Gastrocnemius medialis (tissue), 4 donors: ENCODE measurements around the gene TMEM132D. TPM values are rescaled to one million over a fixed set of nuclear protein-coding genes. Genes with fewer than 3 reads are reported as not detected.

Experiments
- ATAC-seq, 2 donors: fragments of 150-250 bp; one replicate each; pipeline ENCODE4 v1.9.1; 2016
- DNase-seq, 2 donors: peaks; one replicate each; pipeline ENCODE4 v3.0.0-alpha.2; 2019
- H3K27ac ChIP-seq, 4 donors: fragments of 200-600 bp; sonication (generic); 1 replicate in 1 of 4; 2 replicates in 3 of 4; pipeline ENCODE4 v1.5.1; 2016 to 2018; ENCODE audit warnings: mild to moderate bottlenecking in 2 of 4, moderate library complexity in 1 of 4
- H3K27me3 ChIP-seq, 3 donors: fragments of 200-600 bp; sonication (generic) in 2 of 3; 1 replicate in 1 of 3; 2 replicates in 2 of 3; pipeline versions ENCODE4 v1.5.1 to v1.6.0; 2016 to 2019; ENCODE audit warnings: mild to moderate bottlenecking in 1 of 3, moderate library complexity in 1 of 3
- H3K36me3 ChIP-seq, 2 donors: fragments of 200-600 bp; sonication (generic) in 1 of 2; one replicate each; pipeline ENCODE4 v1.5.1; 2017 to 2018
- H3K4me1 ChIP-seq, 2 donors: fragments of 200-600 bp; sonication (generic) in 1 of 2; one replicate each; pipeline ENCODE4 v1.5.1; 2016 to 2017; ENCODE audit warnings: mild to moderate bottlenecking in 2 of 2
- H3K4me3 ChIP-seq, 4 donors: fragments of 200-600 bp; sonication (generic) in 3 of 4; 1 replicate in 1 of 4; 2 replicates in 3 of 4; pipeline ENCODE4 v1.5.1; 2016 to 2019; ENCODE audit warnings: mild to moderate bottlenecking in 2 of 4
- H3K9me3 ChIP-seq, 3 donors: fragments of 200-600 bp; sonication (generic) in 2 of 3; 1 replicate in 1 of 3; 2 replicates in 2 of 3; pipeline ENCODE4 v1.5.1; 2016 to 2019
- POLR2A ChIP-seq, 2 donors: fragments of 450-650 bp; IDR thresholded peaks; one replicate each; pipeline ENCODE4 v1.6.1; 2017; ENCODE audit warnings: antibody characterized with exemption in 2 of 2, mild to moderate bottlenecking in 2 of 2, moderate library complexity in 2 of 2
- in situ Hi-C, 4 donors: fragments of 200-750 bp; cut with MboI; loops; one replicate each; pipeline versions ENCODE4 v1.15.0 to v1.8.0; 2017; ENCODE audit warnings: low sequenced_read_pairs in 4 of 4
- intact Hi-C: fragments of 100-400 bp; cut with DNase I; formaldehyde crosslinking; loops from one replicate; pipeline ENCODE4 v1.15.1; 2023; ENCODE audit warnings: low total_unique reads
- total RNA-seq, 4 donors: library from RNA; depleted of rRNA; stranded (reverse); fragments of >200 nt; gene quantifications; one replicate each; pipeline versions ENCODE4 v1.1.0 to v1.2.3, GENCODE V29; 2016
- TF ChIP-seq, protein P1 (sequence below), 5 experiments: fragments of 450-650 bp in 3 of 5; fragments of 200-600 bp in 2 of 5; sonication (generic) in 2 of 5; IDR thresholded peaks in 4 of 5; conservative IDR thresholded peaks in 1 of 5; 1 replicate in 4 of 5; 2 replicates in 1 of 5; pipeline ENCODE4 v1.5.1; 2016 to 2019; ENCODE audit warnings: antibody characterized with exemption in 5 of 5, mild to moderate bottlenecking in 3 of 5, moderate library complexity in 3 of 5

Gene TMEM132D
- total RNA-seq, 4 donors from 2014 or later: not detected

- H3K27me3 ChIP-seq: no peaks in the 10 kb centered on the region
- no peaks in the 10 kb centered on the region for H3K9me3 ChIP-seq
- H3K4me1 ChIP-seq: no peaks in the 10 kb centered on the region
- no peak overlapping the region for H3K27ac ChIP-seq
- no peak overlapping the region for H3K4me3 ChIP-seq
- no peak for TF ChIP-seq POLR2A (IDR thresholded peaks at IDR 0.05)
- TF ChIP-seq, protein P1, sequence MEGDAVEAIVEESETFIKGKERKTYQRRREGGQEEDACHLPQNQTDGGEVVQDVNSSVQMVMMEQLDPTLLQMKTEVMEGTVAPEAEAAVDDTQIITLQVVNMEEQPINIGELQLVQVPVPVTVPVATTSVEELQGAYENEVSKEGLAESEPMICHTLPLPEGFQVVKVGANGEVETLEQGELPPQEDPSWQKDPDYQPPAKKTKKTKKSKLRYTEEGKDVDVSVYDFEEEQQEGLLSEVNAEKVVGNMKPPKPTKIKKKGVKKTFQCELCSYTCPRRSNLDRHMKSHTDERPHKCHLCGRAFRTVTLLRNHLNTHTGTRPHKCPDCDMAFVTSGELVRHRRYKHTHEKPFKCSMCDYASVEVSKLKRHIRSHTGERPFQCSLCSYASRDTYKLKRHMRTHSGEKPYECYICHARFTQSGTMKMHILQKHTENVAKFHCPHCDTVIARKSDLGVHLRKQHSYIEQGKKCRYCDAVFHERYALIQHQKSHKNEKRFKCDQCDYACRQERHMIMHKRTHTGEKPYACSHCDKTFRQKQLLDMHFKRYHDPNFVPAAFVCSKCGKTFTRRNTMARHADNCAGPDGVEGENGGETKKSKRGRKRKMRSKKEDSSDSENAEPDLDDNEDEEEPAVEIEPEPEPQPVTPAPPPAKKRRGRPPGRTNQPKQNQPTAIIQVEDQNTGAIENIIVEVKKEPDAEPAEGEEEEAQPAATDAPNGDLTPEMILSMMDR (IDR thresholded peaks at IDR 0.05 in 4 of 5, conservative IDR thresholded peaks at IDR 0.05 in 1 of 5): no peak
- ATAC-seq (no peak), DNase-seq (no peak)
- intact Hi-C loops: no loop called here
- H3K36me3 ChIP-seq: no peaks in the 10 kb centered on the region
- in situ Hi-C loops: no loop called here
Measured at GRCh38 chr12:129605666-129606065, 298.2 kb downstream of the TMEM132D start.

- Histone ChIP-seq H3K4me1 (no peaks in the 10 kb centered on the region), H3K27ac (no peak overlapping the region), H3K9me3 (no peaks in the 10 kb centered on the region), H3K27me3 (no peaks in the 10 kb centered on the region), H3K4me3 (no peak overlapping the region), H3K36me3 (no peaks in the 10 kb centered on the region)
- no peak for ATAC-seq
- DNase-seq: no peak
- TF ChIP-seq, protein P1 (IDR thresholded peaks at IDR 0.05 in 4 of 5, conservative IDR thresholded peaks at IDR 0.05 in 1 of 5): no peak
- no peak for TF ChIP-seq POLR2A (IDR thresholded peaks at IDR 0.05)
- intact Hi-C loops: no loop called here
- in situ Hi-C loops: no loop called here
Measured at GRCh38 chr12:129604506-129604905, 299.3 kb downstream of the TMEM132D start.

DNA sequence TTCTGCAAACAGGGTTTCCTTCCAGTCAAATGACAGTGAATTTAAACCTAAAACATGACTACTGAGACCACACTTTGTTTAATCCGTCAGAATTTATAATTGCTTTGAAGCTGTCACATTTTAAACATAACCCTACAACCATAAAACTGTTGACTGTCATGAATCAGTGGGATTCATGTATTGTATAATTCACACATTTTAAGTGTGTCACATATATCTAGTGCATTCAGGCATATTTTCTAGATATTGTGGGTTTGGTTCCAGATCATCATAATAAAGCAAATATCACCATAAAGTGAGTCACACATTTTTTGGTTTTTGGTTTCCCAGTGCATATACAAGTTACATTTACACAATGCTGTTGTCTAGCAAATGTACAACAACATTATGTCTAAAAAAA lies 304.4 kb downstream of the TMEM132D start:
- no peaks in the 10 kb centered on the region for H3K9me3 ChIP-seq
- TF ChIP-seq, protein P1 (IDR thresholded peaks at IDR 0.05 in 4 of 5, conservative IDR thresholded peaks at IDR 0.05 in 1 of 5): no peak
- no peak for TF ChIP-seq POLR2A (IDR thresholded peaks at IDR 0.05)
- in situ Hi-C loops: no loop called here
- H3K4me1 ChIP-seq: no peaks in the 10 kb centered on the region
- DNase-seq: no peak
- no peaks in the 10 kb centered on the region for H3K27me3 ChIP-seq
- H3K4me3 ChIP-seq: no peak overlapping the region
- H3K36me3 ChIP-seq: no peaks in the 10 kb centered on the region
- no peak overlapping the region for H3K27ac ChIP-seq
- no peak for ATAC-seq
- intact Hi-C loops: no loop called here

DNA sequence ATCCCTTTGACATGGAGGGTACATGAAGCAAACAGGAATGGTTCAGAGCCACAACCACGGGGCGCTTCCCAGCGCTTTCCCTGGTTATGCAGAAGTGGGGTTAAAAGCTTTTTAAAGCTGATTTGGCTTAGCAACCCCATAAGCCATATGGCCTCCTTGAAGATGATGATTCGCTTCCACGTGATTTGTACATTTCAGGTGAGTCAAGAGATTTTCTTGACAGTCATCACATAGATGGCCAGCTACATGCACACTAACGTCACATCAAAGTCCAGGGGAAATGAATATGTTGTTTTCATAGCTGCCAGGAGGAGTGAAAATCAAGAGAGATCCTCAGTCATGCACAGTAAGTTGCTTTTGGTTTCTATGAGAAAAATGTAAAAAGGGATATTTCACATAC lies 309.7 kb downstream of the TMEM132D start:
- Histone ChIP-seq H3K36me3 (no peaks in the 10 kb centered on the region), H3K27me3 (no peaks in the 10 kb centered on the region), H3K4me3 (no peak overlapping the region), H3K9me3 (no peaks in the 10 kb centered on the region), H3K27ac (no peak overlapping the region), H3K4me1 (no peaks in the 10 kb centered on the region)
- intact Hi-C loops: no loop called here
- ATAC-seq: no peak
- TF ChIP-seq, protein P1 (IDR thresholded peaks at IDR 0.05 in 4 of 5, conservative IDR thresholded peaks at IDR 0.05 in 1 of 5): no peak
- no peak for TF ChIP-seq POLR2A (IDR thresholded peaks at IDR 0.05)
- in situ Hi-C loops: no loop called here
- DNase-seq: no peak

DNA sequence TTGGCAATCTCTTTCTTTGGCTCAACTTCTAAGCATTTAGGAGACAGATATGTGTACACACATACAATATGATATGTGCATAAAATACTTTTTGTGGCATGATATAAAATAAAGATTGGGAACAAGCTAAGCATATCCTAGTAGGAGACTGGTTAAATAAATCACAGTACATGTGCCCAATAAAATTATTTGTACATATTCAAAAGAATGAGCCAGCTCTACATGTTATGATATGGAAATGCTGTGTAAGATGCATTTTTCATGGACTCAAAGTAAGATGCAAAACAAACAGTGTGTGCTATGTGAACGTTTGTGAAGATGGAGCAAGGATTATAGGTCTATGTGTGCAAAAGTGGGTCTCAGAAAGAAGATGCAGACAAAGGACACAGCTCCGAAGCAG lies 311.4 kb downstream of the TMEM132D start:
- TF ChIP-seq POLR2A (IDR thresholded peaks at IDR 0.05): no peak
- TF ChIP-seq, protein P1 (IDR thresholded peaks at IDR 0.05 in 4 of 5, conservative IDR thresholded peaks at IDR 0.05 in 1 of 5): no peak
- Histone ChIP-seq H3K4me3 (no peak overlapping the region), H3K27me3 (no peaks in the 10 kb centered on the region), H3K9me3 (no peaks in the 10 kb centered on the region), H3K36me3 (no peaks in the 10 kb centered on the region), H3K4me1 (no peaks in the 10 kb centered on the region), H3K27ac (no peak overlapping the region)
- ATAC-seq (no peak), DNase-seq (no peak)
- in situ Hi-C loops (no loop called here), intact Hi-C loops (no loop called here)
